Measurements from ENCODE around the gene SPRTN.

- no peak for TF ChIP-seq CTCF (IDR thresholded peaks at IDR 0.05)
- no peak for TF ChIP-seq POLR2A (IDR thresholded peaks at IDR 0.05)
These were observed 48.4 kb downstream of the SPRTN start for GRCh38 chr1:231386466-231386865.
